GM21619 (cell line): ENCODE measurements around the gene RNPS1.
"Not testable (repeated sequence)": the region's sequence is repeated elsewhere in the genome, so short reads cannot be mapped to it uniquely, and the experiment has no call there.

Experiments used
- ATAC-seq: cut with Tn5 transposase; IDR thresholded peaks from one replicate; pipeline ENCODE4 v1.9.1; 2021; ENCODE audit not compliant: unreplicated experiment

The RNPS1 gene

GRCh38 chr16:2282866-2283555 lies 15.1 kb upstream of the RNPS1 start:
- no peak for ATAC-seq

- ATAC-seq = no peak
These were observed 14.3 kb upstream of the RNPS1 start for GRCh38 chr16:2282262-2282661.

GRCh38 chr16:2280981-2281542 lies 13.1 kb upstream of the RNPS1 start:
- ATAC-seq = no peak

GRCh38 chr16:2280461-2280860 lies 12.5 kb upstream of the RNPS1 start:
- ATAC-seq = no peak

GRCh38 chr16:2278956-2279800 lies 11.3 kb upstream of the RNPS1 start:
- ATAC-seq = no peak

- ATAC-seq = no peak
These were observed 10.3 kb upstream of the RNPS1 start for GRCh38 chr16:2278272-2278608.

- ATAC-seq = no peak
These were observed 9.7 kb upstream of the RNPS1 start for GRCh38 chr16:2277466-2278271.

- ATAC-seq = no peak
These were observed 8.7 kb upstream of the RNPS1 start for GRCh38 chr16:2276368-2277195.

GRCh38 chr16:2275476-2276367 lies 7.8 kb upstream of the RNPS1 start:
- ATAC-seq = no peak

GRCh38 chr16:2273931-2274330 lies 6.0 kb upstream of the RNPS1 start:
- no peak for ATAC-seq

GRCh38 chr16:2273484-2273883 lies 5.6 kb upstream of the RNPS1 start:
- no peak for ATAC-seq

- ATAC-seq = no peak
These were observed 4.0 kb upstream of the RNPS1 start for GRCh38 chr16:2271848-2272461.

GRCh38 chr16:2270588-2271470 lies 2.9 kb upstream of the RNPS1 start:
- ATAC-seq = no peak

- ATAC-seq = no peak
These were observed 2.1 kb upstream of the RNPS1 start for GRCh38 chr16:2270070-2270462.

- ATAC-seq = peak; percentile 60
These were observed 417 bp downstream of the RNPS1 start for GRCh38 chr16:2267505-2267912.

GRCh38 chr16:2266887-2267286 lies 1.0 kb downstream of the RNPS1 start:
- ATAC-seq = not testable (repeated sequence)

GRCh38 chr16:2263026-2263425 lies 4.9 kb downstream of the RNPS1 start:
- ATAC-seq = not testable (repeated sequence)

GRCh38 chr16:2260250-2260649 lies 7.7 kb downstream of the RNPS1 start:
- no peak for ATAC-seq
